SU-DHL-6 (cell line): ENCODE data around the gene CASP8AP2.

ENCODE experiments used
- CTCF ChIP-seq: fragments of 200-600 bp; sonication (generic); IDR thresholded peaks from one replicate; pipeline ENCODE4 v1.5.1; 2017; ENCODE audit warnings: antibody characterized with exemption, mild to moderate bottlenecking, low read length, moderate library complexity; ENCODE audit not compliant: insufficient read depth, poor library complexity, severe bottlenecking
- EZH2phosphoT487 ChIP-seq: fragments of 200-600 bp; sonication (generic), shearing (Covaris generic); conservative IDR thresholded peaks from 2 replicates; pipeline ENCODE4 v1.6.1; 2018; ENCODE audit warnings: mild to moderate bottlenecking, antibody characterized with exemption, low read length, moderate library complexity, mixed read lengths

DNA sequence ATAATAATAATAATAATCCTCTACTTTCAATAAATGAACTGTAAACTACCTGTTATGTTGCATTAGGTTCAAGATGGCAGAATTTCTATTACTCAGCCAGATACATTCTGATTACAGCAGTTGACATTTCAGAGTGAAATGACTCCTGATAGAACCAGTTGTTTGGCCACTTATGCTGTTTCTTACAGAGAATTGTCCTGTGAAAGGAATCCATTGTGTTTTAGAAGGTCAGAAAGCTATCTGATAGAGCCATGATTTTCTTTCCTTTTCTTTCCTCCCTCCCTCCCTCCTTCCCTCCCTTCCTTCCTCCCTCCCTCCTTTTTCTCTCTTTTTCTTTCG is 81.2 kb downstream of the CASP8AP2 start:
- TF ChIP-seq CTCF (no peak), EZH2phosphoT487 (no peak)
